ENCODE data around the gene EHD1. TPM values are rescaled to one million over a fixed set of nuclear protein-coding genes. Genes with fewer than 3 reads are reported as not detected.

EHD1 gene
- total RNA-seq, 4 donors from 2014 or later, result 47.8 to 85.4 (median 76.8) TPM

DNA sequence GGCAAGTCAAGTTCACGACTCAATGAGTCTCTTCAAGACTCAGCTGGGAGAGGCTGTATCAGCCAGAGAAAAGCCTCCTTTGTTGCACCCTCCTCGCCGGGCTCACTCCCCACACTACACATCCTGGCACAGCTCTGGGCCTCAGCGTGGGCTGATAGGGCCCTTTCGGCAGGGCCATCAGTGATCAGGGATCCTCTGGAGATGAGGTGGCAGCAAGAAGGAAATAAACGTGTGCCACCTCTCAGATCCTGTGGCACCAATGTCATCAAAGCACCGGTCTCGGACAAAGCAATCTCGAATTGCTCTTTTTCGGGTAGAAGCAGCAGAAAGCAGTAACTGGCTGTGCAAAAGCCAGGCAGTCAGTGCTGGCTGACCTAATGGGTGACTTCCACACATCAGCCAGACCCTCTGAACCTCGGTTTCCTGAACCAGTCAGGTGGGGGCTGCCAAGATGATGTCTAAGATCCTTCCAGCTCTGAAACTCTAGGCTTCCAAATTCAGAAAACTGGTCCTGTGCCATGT lies 2.1 kb downstream of the EHD1 start:
- TF ChIP-seq, protein P1, sequence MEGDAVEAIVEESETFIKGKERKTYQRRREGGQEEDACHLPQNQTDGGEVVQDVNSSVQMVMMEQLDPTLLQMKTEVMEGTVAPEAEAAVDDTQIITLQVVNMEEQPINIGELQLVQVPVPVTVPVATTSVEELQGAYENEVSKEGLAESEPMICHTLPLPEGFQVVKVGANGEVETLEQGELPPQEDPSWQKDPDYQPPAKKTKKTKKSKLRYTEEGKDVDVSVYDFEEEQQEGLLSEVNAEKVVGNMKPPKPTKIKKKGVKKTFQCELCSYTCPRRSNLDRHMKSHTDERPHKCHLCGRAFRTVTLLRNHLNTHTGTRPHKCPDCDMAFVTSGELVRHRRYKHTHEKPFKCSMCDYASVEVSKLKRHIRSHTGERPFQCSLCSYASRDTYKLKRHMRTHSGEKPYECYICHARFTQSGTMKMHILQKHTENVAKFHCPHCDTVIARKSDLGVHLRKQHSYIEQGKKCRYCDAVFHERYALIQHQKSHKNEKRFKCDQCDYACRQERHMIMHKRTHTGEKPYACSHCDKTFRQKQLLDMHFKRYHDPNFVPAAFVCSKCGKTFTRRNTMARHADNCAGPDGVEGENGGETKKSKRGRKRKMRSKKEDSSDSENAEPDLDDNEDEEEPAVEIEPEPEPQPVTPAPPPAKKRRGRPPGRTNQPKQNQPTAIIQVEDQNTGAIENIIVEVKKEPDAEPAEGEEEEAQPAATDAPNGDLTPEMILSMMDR (IDR thresholded peaks at IDR 0.05), result no peak
- H3K27me3 ChIP-seq, result no peaks in the 10 kb centered on the region
- peak overlapping the region; percentile 95 for H3K4me3 ChIP-seq
- 25% methylated on average over 11 of the region's 11 CpGs for WGBS
- no peak for DNase-seq (ENCODE audit: low spot score in 2 of 2)
- H3K9me3 ChIP-seq, result no peaks in the 10 kb centered on the region
- H3K36me3 ChIP-seq, result peaks cover 26% of the 10 kb centered on the region
- peaks cover 87% of the 10 kb centered on the region for H3K4me1 ChIP-seq
- peak overlapping the region; percentile 90 for H3K27ac ChIP-seq

DNA sequence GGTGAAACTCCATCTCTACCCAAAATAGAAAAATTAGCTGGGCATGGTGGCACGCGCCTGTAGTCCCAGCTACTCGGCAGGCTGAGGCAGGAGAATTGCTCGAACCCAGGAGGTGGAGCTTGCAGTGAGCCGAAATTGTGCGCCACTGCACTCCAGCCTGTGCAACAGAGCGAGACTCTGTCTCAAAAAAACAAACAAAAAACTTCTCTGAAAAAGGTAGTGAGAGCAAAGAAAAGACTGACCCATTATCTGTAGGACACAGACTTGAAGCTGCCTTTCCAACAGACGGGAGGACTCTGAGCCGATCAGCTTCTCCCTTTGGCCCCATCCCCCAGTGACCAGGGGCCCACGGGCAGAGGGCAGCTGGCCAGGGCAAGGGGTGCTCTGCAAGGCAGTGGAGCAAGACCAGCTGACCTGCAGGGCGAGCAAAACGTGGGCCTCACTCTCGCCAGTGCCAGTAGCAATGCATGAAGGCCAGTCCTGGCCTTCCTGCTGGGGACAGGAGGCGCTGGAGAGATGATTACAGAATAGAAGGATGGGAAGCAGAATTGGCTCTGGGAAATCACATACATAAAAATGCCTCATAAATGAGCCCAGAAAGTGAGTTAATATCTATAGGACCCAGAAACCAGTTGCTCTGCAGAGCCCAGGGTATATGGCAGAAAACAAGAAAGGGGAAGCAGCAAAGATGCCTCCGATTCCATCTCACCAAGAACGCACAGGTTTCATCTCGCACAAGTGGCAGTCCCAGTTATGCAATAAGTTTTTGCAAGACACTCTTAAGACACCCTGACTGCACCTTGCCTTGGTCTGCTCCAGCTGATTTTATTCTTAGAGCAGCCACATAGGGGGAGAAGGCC lies 2.8 kb downstream of the EHD1 start:
- no peaks in the 10 kb centered on the region for H3K27me3 ChIP-seq
- peak overlapping the region; percentile 95 for H3K4me3 ChIP-seq
- peak overlapping the region; percentile 90 for H3K27ac ChIP-seq
- WGBS, result 65% methylated on average over 17 of the region's 17 CpGs
- peaks cover 31% of the 10 kb centered on the region for H3K36me3 ChIP-seq
- TF ChIP-seq EP300 (IDR thresholded peaks at IDR 0.05) (no peak), POLR2A (IDR thresholded peaks at IDR 0.05) (no peak), POLR2AphosphoS5 (IDR thresholded peaks at IDR 0.05) (no peak)
- TF ChIP-seq, protein P1 (IDR thresholded peaks at IDR 0.05), result no peak
- H3K4me1 ChIP-seq, result peaks cover 87% of the 10 kb centered on the region
- H3K9me3 ChIP-seq, result no peaks in the 10 kb centered on the region
- no peak for DNase-seq (ENCODE audit: low spot score in 2 of 2)

DNA sequence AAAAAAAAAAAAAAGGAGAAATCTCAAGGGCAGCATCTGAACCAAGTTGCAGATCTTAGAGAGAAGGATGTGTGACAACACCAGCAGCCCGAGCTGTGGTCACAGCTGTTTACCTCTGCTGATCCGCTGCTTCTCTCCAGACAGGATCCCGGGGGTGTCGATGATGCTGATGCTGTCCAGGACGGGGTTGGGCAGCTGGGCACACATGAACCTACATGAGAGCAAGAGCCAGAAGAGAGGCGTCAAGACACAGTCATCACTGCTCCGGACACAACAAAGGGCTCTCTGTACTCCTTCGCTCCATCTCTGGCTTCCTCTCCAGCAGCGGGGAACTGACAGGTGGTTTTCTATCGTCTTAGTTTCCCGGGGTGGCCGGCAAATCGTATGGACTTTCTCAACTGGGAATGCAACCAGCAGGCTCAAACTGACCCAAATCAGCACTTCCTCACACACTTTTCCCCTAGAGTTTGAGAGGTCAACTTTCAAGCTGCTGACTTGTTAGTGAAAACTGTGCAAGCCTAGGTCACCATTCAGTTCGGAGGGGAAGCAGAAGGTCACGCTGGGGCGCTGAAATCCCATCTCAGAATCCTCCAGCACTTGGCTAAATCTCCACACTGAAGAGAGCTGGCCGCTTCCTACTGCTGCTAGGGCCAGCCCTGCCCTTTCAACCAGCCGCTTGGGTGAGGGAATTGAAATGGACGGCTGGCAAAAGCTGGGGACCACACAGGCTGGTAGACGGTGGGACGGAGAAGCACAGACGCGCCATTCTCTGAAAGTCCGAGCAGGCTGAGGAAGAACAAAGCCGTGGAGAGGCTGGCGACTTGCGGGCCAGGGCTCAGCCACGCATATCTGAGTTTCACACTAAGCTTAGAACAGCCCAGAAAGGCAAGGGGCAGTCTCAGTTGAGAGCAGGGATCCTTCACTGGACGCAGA lies 3.8 kb downstream of the EHD1 start:
- WGBS, result 86% methylated on average over 29 of the region's 29 CpGs
- TF ChIP-seq EP300 (IDR thresholded peaks at IDR 0.05) (no peak), POLR2AphosphoS5 (IDR thresholded peaks at IDR 0.05) (no peak), POLR2A (IDR thresholded peaks at IDR 0.05) (no peak)
- TF ChIP-seq, protein P1 (IDR thresholded peaks at IDR 0.05), result no peak
- Histone ChIP-seq H3K36me3 (peaks cover 31% of the 10 kb centered on the region), H3K4me3 (peak overlapping the region; percentile 95), H3K27ac (peak overlapping the region; percentile 23), H3K27me3 (no peaks in the 10 kb centered on the region), H3K9me3 (no peaks in the 10 kb centered on the region), H3K4me1 (peaks cover 87% of the 10 kb centered on the region)
- no peak for DNase-seq (ENCODE audit: low spot score in 2 of 2)

DNA sequence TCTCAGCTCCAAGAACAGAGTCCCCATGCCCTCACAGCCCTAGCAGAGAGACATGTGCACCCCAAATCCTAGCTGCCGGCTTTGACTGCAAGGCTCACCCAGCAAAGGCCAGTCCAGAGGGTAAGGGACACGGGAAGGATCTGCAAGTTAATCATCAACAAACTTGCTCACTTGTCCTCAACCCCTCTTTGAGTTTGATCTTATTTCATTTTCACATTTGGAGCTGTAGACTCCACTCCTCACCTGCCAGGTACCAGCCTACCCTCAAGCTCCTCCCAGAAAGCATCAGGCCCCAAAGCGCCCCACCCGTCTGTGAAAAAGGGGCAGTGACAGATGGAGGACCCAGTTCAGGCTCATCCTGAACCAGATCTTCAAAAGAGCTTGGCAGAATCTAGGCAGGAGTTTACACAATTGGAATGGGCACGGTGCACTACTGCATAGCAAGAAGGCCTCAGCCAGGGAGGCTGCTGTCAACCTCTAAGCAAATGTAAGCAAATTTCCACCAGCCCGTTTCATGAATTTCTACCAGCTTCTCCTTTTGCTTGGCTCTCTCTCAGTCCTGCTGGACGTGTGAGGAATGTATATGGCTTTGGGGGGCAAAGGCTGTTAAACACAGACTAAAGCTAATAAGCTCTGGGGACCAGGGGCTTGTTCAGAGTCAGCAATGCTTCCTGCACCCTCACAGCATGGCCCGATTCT lies 5.5 kb downstream of the EHD1 start:
- Histone ChIP-seq H3K4me1 (peaks cover 93% of the 10 kb centered on the region), H3K27me3 (no peaks in the 10 kb centered on the region), H3K27ac (no peak overlapping the region), H3K36me3 (peaks cover 31% of the 10 kb centered on the region), H3K9me3 (no peaks in the 10 kb centered on the region), H3K4me3 (no peak overlapping the region)
- TF ChIP-seq POLR2AphosphoS5 (IDR thresholded peaks at IDR 0.05) (no peak), EP300 (IDR thresholded peaks at IDR 0.05) (no peak), POLR2A (IDR thresholded peaks at IDR 0.05) (no peak)
- TF ChIP-seq, protein P1 (IDR thresholded peaks at IDR 0.05), result no peak
- 79% methylated on average over 8 of the region's 8 CpGs for WGBS
- DNase-seq (ENCODE audit: low spot score in 2 of 2), result no peak
